ENCODE results near the gene FBXO45.
"Not testable (repeated sequence)": the region's sequence is repeated elsewhere in the genome, so short reads cannot be mapped to it uniquely, and the experiment has no call there.

- TF ChIP-seq POLR2A, CTCF (IDR thresholded peaks at IDR 0.05): not testable (repeated sequence)
These were observed 29.7 kb downstream of the FBXO45 start for GRCh38 chr3:196597971-196598733.
